Tibial nerve (tissue), 4 donors: ENCODE data around the gene OR6C75.
"Not testable (repeated sequence)": the region's sequence is repeated elsewhere in the genome, so short reads cannot be mapped to it uniquely, and the experiment has no call there.

Experiments
- CTCF ChIP-seq, 5 experiments: fragments of 200-600 bp in 3 of 5; fragments of 450-650 bp in 2 of 5; sonication (generic) in 3 of 5; IDR thresholded peaks; one replicate each; pipeline ENCODE4 v1.5.1; 2016 to 2019; ENCODE audit warnings: antibody characterized with exemption in 5 of 5, mild to moderate bottlenecking in 3 of 5, moderate library complexity in 2 of 5
- EP300 ChIP-seq, 2 donors: sonication (generic); formaldehyde crosslinking; IDR thresholded peaks; one replicate each; pipeline ENCODE4 v1.6.1; 2017; ENCODE audit warnings: antibody characterized with exemption in 2 of 2, mild to moderate bottlenecking in 1 of 2
- POLR2A ChIP-seq, 2 donors: fragments of 450-650 bp; IDR thresholded peaks; one replicate each; pipeline ENCODE4 v1.6.1; 2017; ENCODE audit warnings: antibody characterized with exemption in 2 of 2, mild to moderate bottlenecking in 2 of 2, moderate library complexity in 2 of 2

- not testable (repeated sequence) for TF ChIP-seq CTCF, POLR2A, EP300 (IDR thresholded peaks at IDR 0.05)
These were observed 49.4 kb downstream of the OR6C75 start for GRCh38 chr12:55412138-55412537.
